ENCODE measurements around the gene RABAC1. TPM values are rescaled to one million over a fixed set of nuclear protein-coding genes. Genes with fewer than 3 reads are reported as not detected.

Gene RABAC1
- 19.9 and 51.2 TPM in 2 replicates for total RNA-seq (2011; cell fraction: chromatin; rRNA removed; ENCODE audit: low replicate concordance)
- total RNA-seq (2011; cell fraction: nucleolus; rRNA removed): 69.7 and 71.9 TPM in 2 replicates
- total RNA-seq (2011; cell fraction: nucleoplasm; rRNA removed): 51.7 and 54.7 TPM in 2 replicates
- 24.5 and 32.7 TPM in 2 replicates for total RNA-seq (2014; rRNA removed)
- total RNA-seq (2014; rRNA removed; fragmentation: Illumina TruSeq; extraction: Trizol): 2.5 and 4.6 TPM in 2 replicates
- 7.1 and 7.2 TPM in 2 replicates for total RNA-seq (2015; rRNA removed; fragmentation: Illumina TruSeq; extraction: Trizol)
- total RNA-seq (2021): 23.2 and 24.0 TPM in 2 replicates
- polyA plus RNA-seq (2011; rRNA removed): 17.7 and 36.3 TPM in 2 replicates
- polyA plus RNA-seq (2011; cell fraction: cytosol; rRNA removed): 84.6 and 116 TPM in 2 replicates
- polyA plus RNA-seq (2011; cell fraction: nucleus; rRNA removed): 38.9 and 57.8 TPM in 2 replicates
- 22.9 and 60.5 TPM in 2 replicates for polyA plus RNA-seq (2012)
- 2.4 and 7.8 TPM in 2 replicates for polyA plus RNA-seq (2014; fragmentation: Illumina TruSeq; extraction: Trizol)
- polyA plus RNA-seq (2014; fragmentation: Nextera tagmentation; extraction: Ambion mirVana): 1 to 10 TPM; 5.2 to 9.3 TPM
- polyA plus RNA-seq (2014; rRNA removed): 28.1 and 44.0 TPM in 2 replicates
- 8.2 and 10.6 TPM in 2 replicates for polyA minus RNA-seq (2011; rRNA and poly(A)+ RNA removed)
- 7.3 and 10.4 TPM in 2 replicates for polyA minus RNA-seq (2011; cell fraction: cytosol; rRNA and poly(A)+ RNA removed)
- polyA minus RNA-seq (2011; cell fraction: nucleus; rRNA and poly(A)+ RNA removed): 12.3 and 23.0 TPM in 2 replicates
- Bru-seq, nascent RNA: percentile 65 among the genes with signal in this experiment
- percentile 52 among the genes with signal in this experiment for BruChase-seq, experiment 1, labeled RNA remaining after a 2-hour chase
- BruChase-seq, experiment 2, labeled RNA remaining after a 6-hour chase: percentile 61 among the genes with signal in this experiment
- long read RNA-seq, experiment 1, transcript RABAC1-201 (5 exons, 821 nt): major isoform, 20 of 36 reads
- long read RNA-seq, experiment 1, transcript RABAC1-204 (1 exons, 662 nt): minor isoform, 10 of 36 reads
- long read RNA-seq, experiment 1, partial matches to known transcripts: 0 of 36 reads
- long read RNA-seq, experiment 1, other reads (novel, unspliced or antisense): 4 of 36 reads
- long read RNA-seq, experiment 2, transcript RABAC1-201 (5 exons, 821 nt): major isoform, 23 of 30 reads
- long read RNA-seq, experiment 2, partial matches to known transcripts: 1 of 30 reads
- long read RNA-seq, experiment 2, other reads (novel, unspliced or antisense): 5 of 30 reads
- long read RNA-seq, experiment 3, transcript RABAC1-201 (5 exons, 821 nt): major isoform, 13 of 14 reads
- long read RNA-seq, experiment 3, partial matches to known transcripts: 0 of 14 reads
- long read RNA-seq, experiment 3, other reads (novel, unspliced or antisense): 1 of 14 reads

GRCh38 chr19:41959056-41960053, at the start of gene RABAC1:
TSS of gene RABAC1 (minus strand) at chr19:41959321. CDS start at chr19:41959292, 29 bp downstream.
- H3K4me2 ChIP-seq (ENCODE audit: insufficient read depth, low read length): peak within 1 kb of the TSS; percentile 93
- DNase-seq (ENCODE audit: extremely low read depth in 1 of 4, low spot score in 3 of 4) (peak; percentile 92 to 93 (median 92)), ATAC-seq (peak; percentile 93), FAIRE-seq (peak; percentile 95)
- in situ Hi-C loops (cut with MboI): loop anchor here (10.0 kb wide), 1 partner anchor 165 kb away; the partner anchor contains the start of gene CEACAM3
- H3K9ac ChIP-seq (ENCODE audit: insufficient read depth in 1 of 2, low read depth in 2 of 2, low read length in 2 of 2): peak within 1 kb of the TSS; percentile 77 to 90
- H3K27me3 ChIP-seq (ENCODE audit: control insufficient read depth in 2 of 2, insufficient read depth in 2 of 2, low read length in 2 of 2): no peaks in the 10 kb centered on the region
- no TSS peak for BruUV-seq (replicated peaks)
- no peaks in the 10 kb centered on the region for H3K9me3 ChIP-seq (replicated peaks; ENCODE audit: control insufficient read depth, insufficient read depth, low read depth, low read length)
- peak within 1 kb of the TSS; percentile 61 for H3K4me3 ChIP-seq
- CTCF ChIA-PET (ENCODE audit: low intra/inter-chr PET ratio): interaction anchor here (0.6 to 2.1 kb wide), 3 partner anchors 84 to 109 kb away, joined by 3 to 10 read pairs (median 3); partner anchors contain the start of gene RPS19
- H3K36me3 ChIP-seq (ENCODE audit: control insufficient read depth, insufficient read depth, low read length): no peaks in the 10 kb centered on the region
- no peaks in the 10 kb centered on the region for H3K9me1 ChIP-seq (ENCODE audit: control insufficient read depth, insufficient read depth, low read length)
- POLR2A ChIA-PET: interaction anchor here (0.6 to 2.7 kb wide), 9 partner anchors 11 to 396 kb away, joined by 3 to 14 read pairs (median 3); partner anchors contain the start of gene RPS19
- no peaks in the 10 kb centered on the region for H3K79me2 ChIP-seq (ENCODE audit: control insufficient read depth, insufficient read depth, low read length)
- WGBS (ENCODE audit: insufficient coverage, low coverage, missing lambda C conversion rate): 5% methylated on average over 39 of the region's 46 CpGs
- H3K4me1 ChIP-seq (replicated peaks in 1 of 2; ENCODE audit: control insufficient read depth in 2 of 2, insufficient read depth in 2 of 2, low read length in 2 of 2): peaks cover 15 to 40% of the 10 kb centered on the region in 2 experiments; a peak in 4 of 5 replicates
- H3K27ac ChIP-seq (ENCODE audit: extremely low read depth, low read depth, low read length): peak within 1 kb of the TSS; percentile 60
- H2AFZ ChIP-seq (ENCODE audit: low read depth, low read length): peak within 1 kb of the TSS; percentile 95
- intact Hi-C loops (cut with micrococcal nuclease): loop anchor here (2.0 kb wide), 1 partner anchor 87 kb away; no protein-coding TSS in a partner anchor
- no peaks in the 10 kb centered on the region for H4K20me1 ChIP-seq (replicated peaks; ENCODE audit: control insufficient read depth, insufficient read depth, low read length)
- TF ChIP-seq NFIC (IDR thresholded peaks at IDR 0.05): peak; percentile 30; the same call in 1 of the 2 replicates
- TF ChIP-seq THAP7 (CRISPR knock-in tag; IDR thresholded peaks at IDR 0.05): no peak
- TF ChIP-seq GTF2B (IDR thresholded peaks at IDR 0.05; ENCODE audit: extremely low read depth, insufficient read length): no peak
- TF ChIP-seq SUPT5H (IDR thresholded peaks at IDR 0.05): no peak
- TF ChIP-seq MXD1 (CRISPR knock-in tag; IDR thresholded peaks at IDR 0.05; ENCODE audit: borderline replicate concordance, poor library complexity, severe bottlenecking): no peak
- no peak for TF ChIP-seq SMC3 (conservative IDR thresholded peaks at IDR 0.05; ENCODE audit: insufficient read depth, low read depth, low read length)
- no peak for TF ChIP-seq KHSRP (IDR thresholded peaks at IDR 0.05)
- no peak for TF ChIP-seq ZNF431 (CRISPR knock-in tag; IDR thresholded peaks at IDR 0.05)
- TF ChIP-seq NFATC3 (IDR thresholded peaks at IDR 0.05): no peak
- no peak for TF ChIP-seq KLF16 (IDR thresholded peaks at IDR 0.05)
- TF ChIP-seq USF1 (CRISPR knock-in tag; IDR thresholded peaks at IDR 0.05): peak; percentile 7; the same call in 1 of the 2 replicates
- TF ChIP-seq BRCA1 (IDR thresholded peaks at IDR 0.05): no peak
- TF ChIP-seq BRCA1 (CRISPR knock-in tag; IDR thresholded peaks at IDR 0.05): no peak
